Muscle of leg (tissue), 11 donors: Measurements from ENCODE around the gene GDF2. TPM values are rescaled to one million over a fixed set of nuclear protein-coding genes. Genes with fewer than 3 reads are reported as not detected.

ENCODE experiments used
- DNase-seq: peaks from one replicate; pipeline ENCODE4 v3.0.0; 2013
- H3K27ac ChIP-seq: one replicate; pipeline ENCODE4 v1.5.1; 2013; ENCODE audit warnings: mild to moderate bottlenecking, low read length, control low read depth
- H3K27me3 ChIP-seq: one replicate; pipeline ENCODE4 v1.6.1; 2013; ENCODE audit warnings: low read length; ENCODE audit not compliant: control insufficient read depth, insufficient read depth
- H3K36me3 ChIP-seq: one replicate; pipeline ENCODE4 v1.6.1; 2013; ENCODE audit warnings: low read length; ENCODE audit not compliant: control insufficient read depth, insufficient read depth
- H3K4me1 ChIP-seq: one replicate; pipeline ENCODE4 v1.6.1; 2013; ENCODE audit warnings: low read length; ENCODE audit not compliant: control insufficient read depth, insufficient read depth
- H3K4me3 ChIP-seq: one replicate; pipeline ENCODE4 v1.5.1; 2013; ENCODE audit warnings: low read length, control low read depth
- H3K9me3 ChIP-seq: replicated peaks from 2 replicates; pipeline ENCODE4 v1.6.1; 2013; ENCODE audit warnings: low read depth, low read length; ENCODE audit not compliant: control insufficient read depth
- WGBS: methylation state at CpG from one replicate; pipeline ENCODE4 v1.1.5; 2013; ENCODE audit warnings: missing lambda C conversion rate; ENCODE audit not compliant: insufficient coverage; 5-methylcytosine and 5-hydroxymethylcytosine counted together
- polyA plus RNA-seq, 8 donors: library from polyadenylated mRNA; unstranded; fragments of 120-200 nt; gene quantifications; one replicate each; pipeline versions ENCODE4 v1.2.1 to v1.2.3, GENCODE V29; 2013; ENCODE audit warnings: inconsistent platforms in 1 of 8, low replicate concordance in 1 of 8; ENCODE audit not compliant: insufficient read length in 8 of 8, insufficient read depth in 1 of 8
- total RNA-seq: library from RNA; stranded (reverse); fragments of 120-200 nt; gene quantifications from one replicate; pipeline ENCODE4 v1.2.4, GENCODE V29; 2013

The GDF2 gene
- total and polyA plus RNA-seq, 9 donors = not detected

GRCh38 chr10:47300429-47300931 is 21.8 kb upstream of the GDF2 start:
- no peak for DNase-seq
- H3K9me3 ChIP-seq = no peaks in the 10 kb centered on the region
- H3K36me3 ChIP-seq = no peaks in the 10 kb centered on the region
- H3K27ac ChIP-seq = no peak overlapping the region
- peak overlapping the region; percentile 33 for H3K4me3 ChIP-seq
- WGBS = 3% methylated on average over 56 of the region's 57 CpGs
- H3K4me1 ChIP-seq = peaks cover 19% of the 10 kb centered on the region
- H3K27me3 ChIP-seq = peaks cover 47% of the 10 kb centered on the region

GRCh38 chr10:47301833-47302232 is 20.4 kb upstream of the GDF2 start:
- Histone ChIP-seq H3K36me3 (no peaks in the 10 kb centered on the region), H3K4me3 (no peak overlapping the region), H3K27ac (no peak overlapping the region), H3K4me1 (peaks cover 14% of the 10 kb centered on the region), H3K9me3 (no peaks in the 10 kb centered on the region), H3K27me3 (peaks cover 45% of the 10 kb centered on the region)
- DNase-seq = no peak
- WGBS = 100% methylated on average over 1 of the region's 2 CpGs

GRCh38 chr10:47303105-47303504 is 19.1 kb upstream of the GDF2 start:
- H3K27ac ChIP-seq = no peak overlapping the region
- no peak for DNase-seq
- peaks cover 14% of the 10 kb centered on the region for H3K4me1 ChIP-seq
- no peak overlapping the region for H3K4me3 ChIP-seq
- 89% methylated on average over 6 of the region's 7 CpGs for WGBS
- H3K9me3 ChIP-seq = no peaks in the 10 kb centered on the region
- peaks cover 43% of the 10 kb centered on the region for H3K27me3 ChIP-seq
- H3K36me3 ChIP-seq = no peaks in the 10 kb centered on the region

- 82% methylated on average over 6 of the region's 6 CpGs for WGBS
- DNase-seq = no peak
- peaks cover 14% of the 10 kb centered on the region for H3K4me1 ChIP-seq
- no peak overlapping the region for H3K4me3 ChIP-seq
- H3K9me3 ChIP-seq = no peaks in the 10 kb centered on the region
- H3K27ac ChIP-seq = no peak overlapping the region
- H3K27me3 ChIP-seq = peaks cover 43% of the 10 kb centered on the region
- no peaks in the 10 kb centered on the region for H3K36me3 ChIP-seq
Measured at GRCh38 chr10:47303866-47304265, 18.4 kb upstream of the GDF2 start.

GRCh38 chr10:47305566-47305965 is 16.7 kb upstream of the GDF2 start:
- Histone ChIP-seq H3K27me3 (peaks cover 39% of the 10 kb centered on the region), H3K4me1 (peaks cover 9% of the 10 kb centered on the region), H3K27ac (no peak overlapping the region), H3K9me3 (no peaks in the 10 kb centered on the region), H3K36me3 (no peaks in the 10 kb centered on the region), H3K4me3 (no peak overlapping the region)
- 86% methylated on average over 1 of the region's 2 CpGs for WGBS
- no peak for DNase-seq

- 73% methylated on average over 10 of the region's 10 CpGs for WGBS
- Histone ChIP-seq H3K4me3 (no peak overlapping the region), H3K4me1 (peaks cover 5% of the 10 kb centered on the region), H3K9me3 (no peaks in the 10 kb centered on the region), H3K27ac (no peak overlapping the region), H3K36me3 (no peaks in the 10 kb centered on the region), H3K27me3 (peaks cover 33% of the 10 kb centered on the region)
- DNase-seq = no peak
Measured at GRCh38 chr10:47306387-47307210, 15.7 kb upstream of the GDF2 start.

- WGBS = 75% methylated on average over 3 of the region's 3 CpGs
- no peak overlapping the region for H3K27ac ChIP-seq
- H3K9me3 ChIP-seq = no peaks in the 10 kb centered on the region
- H3K4me3 ChIP-seq = no peak overlapping the region
- DNase-seq = no peak
- peaks cover 27% of the 10 kb centered on the region for H3K27me3 ChIP-seq
- H3K4me1 ChIP-seq = peaks cover 6% of the 10 kb centered on the region
- no peaks in the 10 kb centered on the region for H3K36me3 ChIP-seq
Measured at GRCh38 chr10:47307381-47307780, 14.9 kb upstream of the GDF2 start.

GRCh38 chr10:47308775-47309174 is 13.5 kb upstream of the GDF2 start:
- Histone ChIP-seq H3K27me3 (peaks cover 21% of the 10 kb centered on the region), H3K9me3 (no peaks in the 10 kb centered on the region), H3K4me3 (no peak overlapping the region), H3K4me1 (peaks cover 6% of the 10 kb centered on the region), H3K27ac (no peak overlapping the region), H3K36me3 (no peaks in the 10 kb centered on the region)
- WGBS = 39% methylated on average over 3 of the region's 9 CpGs
- no peak for DNase-seq

- WGBS = 92% methylated on average over 25 of the region's 34 CpGs
- H3K27me3 ChIP-seq = peaks cover 21% of the 10 kb centered on the region
- H3K27ac ChIP-seq = no peak overlapping the region
Measured at GRCh38 chr10:47309408-47310089, 12.7 kb upstream of the GDF2 start.

GRCh38 chr10:47310090-47310505 is 12.2 kb upstream of the GDF2 start:
- no peak overlapping the region for H3K4me3 ChIP-seq
- WGBS = 95% methylated on average over 37 of the region's 37 CpGs
- H3K9me3 ChIP-seq = no peaks in the 10 kb centered on the region
- no peaks in the 10 kb centered on the region for H3K36me3 ChIP-seq
- peaks cover 21% of the 10 kb centered on the region for H3K27me3 ChIP-seq
- H3K4me1 ChIP-seq = peaks cover 6% of the 10 kb centered on the region
- H3K27ac ChIP-seq = no peak overlapping the region
- DNase-seq = no peak

More at GRCh38 chr10:47309408-47310089, 12.7 kb upstream of the GDF2 start:
- H3K36me3 ChIP-seq = no peaks in the 10 kb centered on the region
- H3K4me1 ChIP-seq = peaks cover 6% of the 10 kb centered on the region
- no peak overlapping the region for H3K4me3 ChIP-seq
- no peak for DNase-seq
- H3K9me3 ChIP-seq = no peaks in the 10 kb centered on the region
